GM12878 (cell line): Measurements from ENCODE around the gene IGHMBP2.

ENCODE experiments used
- BRCA1 ChIP-seq: IDR thresholded peaks from 2 replicates; pipeline ENCODE4 v1.6.1; 2011; ENCODE audit warnings: low read depth, low read length, improper control_type of control experiment
- CTCF ChIP-seq, 3 experiments: IDR thresholded peaks in 2 of 3; conservative IDR thresholded peaks in 1 of 3; 2 replicates each; pipeline ENCODE4 v1.5.1; 2011; ENCODE audit warnings: low read depth in 3 of 3, low read length in 3 of 3, mild to moderate bottlenecking in 3 of 3, control low read depth in 2 of 3, moderate library complexity in 2 of 3, inconsistent platforms in 1 of 3, mixed read lengths in 1 of 3; ENCODE audit not compliant: control insufficient read depth in 2 of 3, insufficient read depth in 1 of 3; ENCODE audit errors: extremely low read depth in 1 of 3
- EZH2 ChIP-seq: IDR thresholded peaks from 2 replicates; pipeline ENCODE4 v1.6.1; 2012; ENCODE audit warnings: low read depth, mild to moderate bottlenecking, control low read depth, inconsistent platforms, low read length, borderline replicate concordance; ENCODE audit not compliant: control insufficient read depth
- GABPA ChIP-seq: IDR thresholded peaks from 2 replicates; pipeline ENCODE4 v1.6.1; 2014; ENCODE audit warnings: antibody characterized with exemption, low read depth, mild to moderate bottlenecking, inconsistent platforms
- JUNB ChIP-seq: IDR thresholded peaks from 2 replicates; pipeline ENCODE4 v1.6.1; 2016; ENCODE audit warnings: antibody characterized with exemption, mild to moderate bottlenecking
- KDM1A ChIP-seq: fragments of 200-600 bp; sonication (generic); IDR thresholded peaks from 2 replicates; pipeline ENCODE4 v1.6.1; 2016; ENCODE audit warnings: borderline replicate concordance
- NBN ChIP-seq: fragments of 450-650 bp; IDR thresholded peaks from 2 replicates; pipeline ENCODE4 v1.6.1; 2016
- SMC3 ChIP-seq: IDR thresholded peaks from 2 replicates; pipeline ENCODE4 v1.6.1; 2011; ENCODE audit warnings: low read length, improper control_type of control experiment, borderline replicate concordance
- YY1 ChIP-seq: IDR thresholded peaks from 2 replicates; pipeline ENCODE4 v1.6.1; 2011; ENCODE audit warnings: low read depth, mild to moderate bottlenecking, low read length

- TF ChIP-seq YY1: no peak
- TF ChIP-seq SMC3: no peak
- no peak for TF ChIP-seq CTCF (IDR thresholded peaks at IDR 0.05 in 2 of 3, conservative IDR thresholded peaks at IDR 0.05 in 1 of 3; ENCODE audit: control insufficient read depth in 2 of 3, extremely low read depth in 1 of 3, insufficient read depth in 1 of 3, low read depth in 3 of 3, low read length in 3 of 3)
- no peak for TF ChIP-seq NBN
- TF ChIP-seq BRCA1: no peak
- TF ChIP-seq JUNB: no peak
- TF ChIP-seq EZH2: no peak
- no peak for TF ChIP-seq GABPA
- no peak for TF ChIP-seq KDM1A
These were observed 48.3 kb upstream of the IGHMBP2 start for GRCh38 chr11:68855205-68855981.
